GM12878 (cell line): ENCODE results near the gene DPM2. TPM values are rescaled to one million over a fixed set of nuclear protein-coding genes. Genes with fewer than 3 reads are reported as not detected.

ENCODE experiments used
- ATAC-seq: fragments of 200-7000 bp; cut with Tn5 transposase; 3 replicates; pipeline ENCODE4 v1.9.1; 2020; ENCODE audit warnings: mild to moderate bottlenecking, moderate library complexity
- BruUV-seq: library from RNA; stranded (reverse); fragments of 400-500 nt; replicated peaks from 2 replicates; lab custom pipeline; 2021; lab: Mats Ljungman, UMichigan
- CTCF ChIA-PET: fragments of 300-600 bp; sonication (Branson Sonifier 250); formaldehyde crosslinking; extraction: SDS; loops from one replicate; lab custom pipeline; 2021; ENCODE audit warnings: inconsistent platforms; lab: Yijun Ruan, JAX
- POLR2A ChIA-PET: fragments of 350-600 bp; formaldehyde crosslinking; extraction: SDS; loops from one replicate; lab custom pipeline; 2021; ENCODE audit warnings: inconsistent platforms; lab: Charles Lee
- RAD21 ChIA-PET: fragments of 300-600 bp; sonication (Branson Sonifier 250); formaldehyde crosslinking; loops from one replicate; lab custom pipeline; 2023; ENCODE audit warnings: antibody characterized with exemption; ENCODE audit not compliant: unreplicated experiment; lab: Charles Lee
- SMC1A ChIA-PET: fragments of 300-600 bp; sonication (Branson Sonifier 250); formaldehyde crosslinking; loops from one replicate; lab custom pipeline; 2023; ENCODE audit not compliant: unreplicated experiment, uncharacterized antibody; lab: Charles Lee
- DNase-seq: peaks from one replicate; pipeline ENCODE4 v3.0.0-alpha.2; 2011; ENCODE audit warnings: low read depth, low spot score
- FAIRE-seq: peaks from 3 replicates; lab custom pipeline; 2011; peaks lifted over from hg19 to GRCh38; lab: Jason Lieb, UNC
- H2AFZ ChIP-seq: 2 replicates; pipeline ENCODE4 v1.6.0; 2011; ENCODE audit warnings: low read depth, low read length, control low read depth; ENCODE audit not compliant: control insufficient read depth
- H3K27ac ChIP-seq: 2 replicates; pipeline ENCODE4 v1.5.1; 2011; ENCODE audit warnings: control low read depth; ENCODE audit not compliant: control insufficient read depth, insufficient read depth
- H3K27me3 ChIP-seq, 2 experiments: replicated peaks in 1 of 2; 2 replicates each; pipeline versions ENCODE4 v1.6.0 to v1.6.1; 2011; ENCODE audit warnings: low read length in 1 of 2; ENCODE audit not compliant: control insufficient read depth in 2 of 2, insufficient read depth in 2 of 2
- H3K36me3 ChIP-seq, 2 experiments: 2 replicates each; pipeline ENCODE4 v1.5.1; 2011; ENCODE audit warnings: low read length in 1 of 2; ENCODE audit not compliant: control insufficient read depth in 2 of 2, insufficient read depth in 2 of 2
- H3K4me1 ChIP-seq: 2 replicates; pipeline ENCODE4 v1.6.1; 2011; ENCODE audit warnings: mild to moderate bottlenecking, low read length, moderate library complexity, mixed read lengths; ENCODE audit not compliant: control insufficient read depth, insufficient read depth
- H3K4me2 ChIP-seq: 2 replicates; pipeline ENCODE4 v1.6.0; 2011; ENCODE audit warnings: control low read depth; ENCODE audit not compliant: control insufficient read depth, insufficient read depth
- H3K4me3 ChIP-seq: fragments of 200-600 bp; sonication (generic); 2 replicates; pipeline ENCODE4 v1.5.1; 2016
- H3K79me2 ChIP-seq: 2 replicates; pipeline ENCODE4 v1.6.0; 2011; ENCODE audit warnings: low read length; ENCODE audit not compliant: control insufficient read depth, insufficient read depth
- H3K9ac ChIP-seq: 2 replicates; pipeline ENCODE4 v1.8.0; 2011; ENCODE audit warnings: low read length, control low read depth, mixed read lengths; ENCODE audit not compliant: control insufficient read depth, insufficient read depth
- H3K9me3 ChIP-seq: replicated peaks from 3 replicates; pipeline ENCODE4 v1.5.1; 2011; ENCODE audit warnings: mild to moderate bottlenecking, low read length; ENCODE audit not compliant: control insufficient read depth, insufficient read depth
- H4K20me1 ChIP-seq: 2 replicates; pipeline ENCODE4 v1.6.0; 2011; ENCODE audit not compliant: control insufficient read depth, insufficient read depth
- RAD21 ChIP-seq: IDR thresholded peaks from 2 replicates; pipeline ENCODE4 v1.6.1; 2011; ENCODE audit warnings: mild to moderate bottlenecking, low read depth, low read length, moderate library complexity; ENCODE audit not compliant: insufficient read depth
- SP1 ChIP-seq: IDR thresholded peaks from one replicate; pipeline ENCODE4 v1.6.1; 2011; ENCODE audit warnings: low read depth, low read length
- WGBS: methylation state at CpG from one replicate; pipeline ENCODE4 v1.1.6; 2016; ENCODE audit warnings: low lambda C conversion rate; ENCODE audit not compliant: insufficient replicate concordance, insufficient coverage; ENCODE audit errors: missing lambda C conversion rate; 5-methylcytosine and 5-hydroxymethylcytosine counted together
- in situ Hi-C: fragments of 300-500 bp; cut with MboI; formaldehyde crosslinking; loops from 9 replicates; pipeline ENCODE4 v1.14.3; 2018; ENCODE audit warnings: mixed read lengths
- intact Hi-C: fragments of 100-400 bp; cut with micrococcal nuclease; formaldehyde crosslinking; loops from one replicate; pipeline ENCODE4 v1.14.2; 2022; ENCODE audit not compliant: unreplicated experiment
- polyA plus RNA-seq, 11 experiments: library from polyadenylated mRNA; depleted of rRNA in 4 of 11; unstranded in 6 of 11; stranded (reverse) in 5 of 11; fragments of >200 nt; fragmentation: Nextera tagmentation in 4 of 11; fragmentation: Illumina TruSeq in 1 of 11; extraction: Ambion mirVana in 4 of 11; extraction: Trizol in 1 of 11; gene quantifications; 1 replicate in 1 of 11; 2 replicates in 10 of 11; pipeline versions ENCODE4 v1.2.1 to v1.2.3, GENCODE V29; 2011 to 2016; ENCODE audit warnings: inconsistent platforms in 2 of 11, missing spikeins in 2 of 11, low read depth in 1 of 11
- total RNA-seq, 4 experiments: library from RNA; depleted of rRNA in 3 of 4; stranded (reverse); fragments of >200 nt in 3 of 4; fragmentation: Illumina TruSeq in 1 of 4; extraction: Trizol in 1 of 4; gene quantifications; 2 replicates each; pipeline versions ENCODE4 v1.2.1 to v1.2.3, GENCODE V29; 2013 to 2021
- TF ChIP-seq, protein P1 (sequence below), 3 experiments: IDR thresholded peaks in 2 of 3; conservative IDR thresholded peaks in 1 of 3; 2 replicates each; pipeline ENCODE4 v1.5.1; 2011; ENCODE audit warnings: low read depth in 3 of 3, low read length in 3 of 3, mild to moderate bottlenecking in 3 of 3, control low read depth in 2 of 3, moderate library complexity in 2 of 3, inconsistent platforms in 1 of 3, mixed read lengths in 1 of 3; ENCODE audit not compliant: control insufficient read depth in 2 of 3, insufficient read depth in 1 of 3; ENCODE audit errors: extremely low read depth in 1 of 3

The DPM2 gene
- total and polyA plus RNA-seq, 10 of the 15 experiments (the other 5 are each of a cell fraction or from before 2014, with no cell fraction given) = 22.7 to 77.9 (median 44.7) TPM

- TF ChIP-seq, protein P1, sequence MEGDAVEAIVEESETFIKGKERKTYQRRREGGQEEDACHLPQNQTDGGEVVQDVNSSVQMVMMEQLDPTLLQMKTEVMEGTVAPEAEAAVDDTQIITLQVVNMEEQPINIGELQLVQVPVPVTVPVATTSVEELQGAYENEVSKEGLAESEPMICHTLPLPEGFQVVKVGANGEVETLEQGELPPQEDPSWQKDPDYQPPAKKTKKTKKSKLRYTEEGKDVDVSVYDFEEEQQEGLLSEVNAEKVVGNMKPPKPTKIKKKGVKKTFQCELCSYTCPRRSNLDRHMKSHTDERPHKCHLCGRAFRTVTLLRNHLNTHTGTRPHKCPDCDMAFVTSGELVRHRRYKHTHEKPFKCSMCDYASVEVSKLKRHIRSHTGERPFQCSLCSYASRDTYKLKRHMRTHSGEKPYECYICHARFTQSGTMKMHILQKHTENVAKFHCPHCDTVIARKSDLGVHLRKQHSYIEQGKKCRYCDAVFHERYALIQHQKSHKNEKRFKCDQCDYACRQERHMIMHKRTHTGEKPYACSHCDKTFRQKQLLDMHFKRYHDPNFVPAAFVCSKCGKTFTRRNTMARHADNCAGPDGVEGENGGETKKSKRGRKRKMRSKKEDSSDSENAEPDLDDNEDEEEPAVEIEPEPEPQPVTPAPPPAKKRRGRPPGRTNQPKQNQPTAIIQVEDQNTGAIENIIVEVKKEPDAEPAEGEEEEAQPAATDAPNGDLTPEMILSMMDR (IDR thresholded peaks at IDR 0.05 in 2 of 3, conservative IDR thresholded peaks at IDR 0.05 in 1 of 3; ENCODE audit: control insufficient read depth in 2 of 3, extremely low read depth in 1 of 3, insufficient read depth in 1 of 3, low read depth in 3 of 3, low read length in 3 of 3) = peak; percentile 88 to 94 (median 94)
- peak; percentile 92 for TF ChIP-seq RAD21
- TF ChIP-seq, all 136 proteins: peak for 12
Measured at GRCh38 chr9:127921557-127922120, 16.0 kb downstream of the DPM2 start (continued).

DNA sequence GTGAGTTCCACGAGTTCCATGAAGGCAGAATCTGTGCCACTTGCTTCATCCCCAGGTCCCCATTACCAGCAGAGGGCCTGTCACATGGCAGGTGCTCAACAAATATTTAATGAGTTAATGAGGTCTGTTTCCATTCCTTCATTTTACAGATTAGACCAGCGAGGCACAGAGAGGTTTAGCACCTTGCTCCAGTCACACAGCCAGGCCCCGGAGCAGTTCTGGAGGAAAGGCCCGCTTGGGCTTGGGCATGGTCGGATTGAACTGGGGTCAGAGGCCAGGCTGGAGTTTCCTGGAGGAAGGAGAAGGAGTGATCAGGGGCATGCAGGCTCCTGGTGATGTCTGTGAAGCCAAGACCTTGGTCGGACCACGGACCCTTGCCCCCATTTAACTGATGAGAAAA is 16.9 kb downstream of the DPM2 start:
- Histone ChIP-seq H3K36me3 (no peaks in the 10 kb centered on the region), H3K4me1 (peaks cover 13% of the 10 kb centered on the region), H4K20me1 (no peaks in the 10 kb centered on the region), H3K9ac (no peak overlapping the region), H3K4me3 (no peak overlapping the region), H3K79me2 (peaks cover 10% of the 10 kb centered on the region), H3K27ac (no peak overlapping the region), H2AFZ (no peak overlapping the region), H3K4me2 (no peak overlapping the region), H3K9me3 (no peaks in the 10 kb centered on the region), H3K27me3 (no peaks in the 10 kb centered on the region; a peak in 1 of 4 replicates)
- ChIA-PET POLR2A (interaction anchor here (0.6 kb wide), 1 partner anchor 546 kb away, joined by 3 read pairs; no protein-coding TSS in a partner anchor), SMC1A (interaction anchor here (0.5 to 3.1 kb wide), 24 partner anchors 9 to 332 kb away, joined by 3 to 22 read pairs (median 4); partner anchors contain the start of genes CDK9, PIP5KL1, PTRH1 and TOR2A), RAD21 (interaction anchor here (0.7 to 8.2 kb wide), 18 partner anchors 8 to 336 kb away, joined by 3 to 83 read pairs (median 4); partner anchors contain the start of genes CDK9, FPGS, PIP5KL1 and SH2D3C), CTCF (interaction anchor here (0.6 to 9.9 kb wide), 40 partner anchors 9 to 706 kb away, joined by 3 to 91 read pairs (median 4); partner anchors contain the start of genes CDK9, DPM2, ENG and PIP5KL1)
- BruUV-seq = no TSS peak
- no peak for FAIRE-seq
- no peak for DNase-seq
- TF ChIP-seq SP1 = no peak
- in situ Hi-C loops (no loop called here), intact Hi-C loops (loop anchor here (1.0 to 2.0 kb wide), 4 partner anchors 50 to 330 kb away; partner anchors contain the start of gene TOR2A)
- WGBS = 76% methylated on average over 7 of the region's 7 CpGs
- ATAC-seq = no peak
